ENCODE results near the gene FAM120A.

Gene FAM120A

GRCh38 chr9:93594041-93594756 is 142.7 kb downstream of the FAM120A start:
- Histone ChIP-seq H3K27ac (no peak overlapping the region), H3K4me3 (ENCODE audit: low read depth, low read length) (no peak overlapping the region), H3K36me3 (replicated peaks) (no peaks in the 10 kb centered on the region), H3K27me3 (replicated peaks) (no peaks in the 10 kb centered on the region)
- DNase-seq = no peak
- no peak for TF ChIP-seq CTCF (IDR thresholded peaks at IDR 0.05; ENCODE audit: low read depth, low read length, missing control alignments)
- in situ Hi-C loops (cut with HindIII; ENCODE audit: low pct_ligation_motif_present, low sequenced_read_pairs) = no loop called here

- in situ Hi-C loops (cut with HindIII; ENCODE audit: low pct_ligation_motif_present, low sequenced_read_pairs) = no loop called here
- DNase-seq = no peak
- H3K27me3 ChIP-seq (replicated peaks) = no peaks in the 10 kb centered on the region
Observed at GRCh38 chr9:93595461-93595860, 144.0 kb downstream of the FAM120A start.

GRCh38 chr9:93595861-93596365 is 144.4 kb downstream of the FAM120A start:
- no peak for DNase-seq
- no peaks in the 10 kb centered on the region for H3K36me3 ChIP-seq (replicated peaks)
- in situ Hi-C loops (cut with HindIII; ENCODE audit: low pct_ligation_motif_present, low sequenced_read_pairs) = no loop called here
- H3K4me3 ChIP-seq (ENCODE audit: low read depth, low read length) = no peak overlapping the region
- no peak for TF ChIP-seq CTCF (IDR thresholded peaks at IDR 0.05; ENCODE audit: low read depth, low read length, missing control alignments)
- no peak overlapping the region for H3K27ac ChIP-seq
- no peaks in the 10 kb centered on the region for H3K27me3 ChIP-seq (replicated peaks)

More at GRCh38 chr9:93595461-93595860, 144.0 kb downstream of the FAM120A start:
- H3K4me3 ChIP-seq (ENCODE audit: low read depth, low read length) = no peak overlapping the region
- TF ChIP-seq CTCF (IDR thresholded peaks at IDR 0.05; ENCODE audit: low read depth, low read length, missing control alignments) = no peak
- no peak overlapping the region for H3K27ac ChIP-seq
- H3K36me3 ChIP-seq (replicated peaks) = no peaks in the 10 kb centered on the region

GRCh38 chr9:93596399-93596798 is 144.9 kb downstream of the FAM120A start:
- H3K27ac ChIP-seq = no peak overlapping the region
- H3K36me3 ChIP-seq (replicated peaks) = no peaks in the 10 kb centered on the region
- TF ChIP-seq CTCF (IDR thresholded peaks at IDR 0.05; ENCODE audit: low read depth, low read length, missing control alignments) = no peak
- no peaks in the 10 kb centered on the region for H3K27me3 ChIP-seq (replicated peaks)
- in situ Hi-C loops (cut with HindIII; ENCODE audit: low pct_ligation_motif_present, low sequenced_read_pairs) = no loop called here
- DNase-seq = no peak
- H3K4me3 ChIP-seq (ENCODE audit: low read depth, low read length) = no peak overlapping the region

- no peak for TF ChIP-seq CTCF (IDR thresholded peaks at IDR 0.05; ENCODE audit: low read depth, low read length, missing control alignments)
- no peak overlapping the region for H3K4me3 ChIP-seq (ENCODE audit: low read depth, low read length)
- no peaks in the 10 kb centered on the region for H3K36me3 ChIP-seq (replicated peaks)
- H3K27ac ChIP-seq = no peak overlapping the region
- in situ Hi-C loops (cut with HindIII; ENCODE audit: low pct_ligation_motif_present, low sequenced_read_pairs) = no loop called here
- no peak for DNase-seq
- H3K27me3 ChIP-seq (replicated peaks) = no peaks in the 10 kb centered on the region
Observed at GRCh38 chr9:93597142-93597706, 145.7 kb downstream of the FAM120A start.

Measured in brain microvascular endothelial cell (primary cell).